Activated naive CD8-positive, alpha-beta T cell (primary cell): ENCODE data around the gene SLC22A17.

Experiments
- H3K27ac Mint-ChIP-seq: one replicate; pipeline ENCODE4 v1.8.0; 2021; ENCODE audit warnings: mixed read lengths
- H3K27me3 Mint-ChIP-seq: one replicate; pipeline ENCODE4 v1.8.0; 2021; ENCODE audit warnings: mixed read lengths
- H3K36me3 Mint-ChIP-seq: one replicate; pipeline ENCODE4 v1.8.0; 2021; ENCODE audit warnings: mixed read lengths
- H3K4me1 Mint-ChIP-seq: one replicate; pipeline ENCODE4 v1.8.0; 2021; ENCODE audit warnings: low read depth, mixed read lengths
- H3K4me3 Mint-ChIP-seq: one replicate; pipeline ENCODE4 v1.8.0; 2021; ENCODE audit warnings: mild to moderate bottlenecking, mixed read lengths
- H3K9me3 Mint-ChIP-seq: one replicate; pipeline ENCODE4 v1.8.0; 2021; ENCODE audit warnings: low read depth, mixed read lengths

The SLC22A17 gene

DNA sequence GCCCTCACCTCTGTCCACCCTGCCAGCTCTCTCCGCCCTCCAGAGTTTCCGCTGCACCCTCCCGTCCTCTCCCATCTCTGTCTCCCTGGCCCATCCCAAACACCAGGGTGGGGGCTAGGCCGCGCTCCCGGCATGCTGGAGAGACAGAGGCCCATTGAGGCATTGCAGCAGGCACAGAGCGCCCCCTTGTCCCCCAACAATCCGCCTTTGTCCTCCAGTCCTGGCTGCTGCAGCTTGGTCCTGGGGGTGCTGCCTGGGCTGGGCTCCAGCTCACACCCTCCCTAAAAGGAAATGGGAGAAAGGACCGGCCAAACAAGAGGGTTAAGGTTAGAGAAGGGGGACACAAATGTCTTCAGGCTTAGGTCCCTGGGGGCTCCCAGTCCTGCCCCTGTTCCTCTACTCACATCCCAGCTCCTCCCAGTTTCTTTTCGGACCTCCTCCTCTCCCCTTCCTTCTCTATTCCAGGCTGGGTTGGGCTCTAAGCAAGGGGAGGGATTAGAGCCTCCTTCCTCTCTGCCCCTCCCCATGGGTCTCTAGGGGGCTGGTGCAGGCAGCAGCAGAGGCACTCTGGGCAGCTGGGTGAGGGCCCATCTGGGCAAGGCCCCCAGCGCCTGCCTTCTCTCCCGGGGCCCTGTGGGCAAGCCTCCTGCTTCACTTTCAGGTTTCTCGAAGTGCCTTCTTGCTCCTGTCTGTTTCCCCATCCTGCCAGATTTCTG, 24.0 kb upstream of the SLC22A17 start, which contains the start of gene CMTM5:
CMTM5 (plus strand) TSS at position 565 of the 716 bp plus-strand sequence. CDS start 206 bp downstream, outside the sequence.
- no peak within 1 kb of the TSS for H3K27ac Mint-ChIP-seq
- no peaks in the 10 kb centered on the region for H3K9me3 Mint-ChIP-seq
- no peaks in the 10 kb centered on the region for H3K4me1 Mint-ChIP-seq
- H3K27me3 Mint-ChIP-seq = peaks cover 2% of the 10 kb centered on the region
- no peaks in the 10 kb centered on the region for H3K36me3 Mint-ChIP-seq
- no peak within 1 kb of the TSS for H3K4me3 Mint-ChIP-seq

DNA sequence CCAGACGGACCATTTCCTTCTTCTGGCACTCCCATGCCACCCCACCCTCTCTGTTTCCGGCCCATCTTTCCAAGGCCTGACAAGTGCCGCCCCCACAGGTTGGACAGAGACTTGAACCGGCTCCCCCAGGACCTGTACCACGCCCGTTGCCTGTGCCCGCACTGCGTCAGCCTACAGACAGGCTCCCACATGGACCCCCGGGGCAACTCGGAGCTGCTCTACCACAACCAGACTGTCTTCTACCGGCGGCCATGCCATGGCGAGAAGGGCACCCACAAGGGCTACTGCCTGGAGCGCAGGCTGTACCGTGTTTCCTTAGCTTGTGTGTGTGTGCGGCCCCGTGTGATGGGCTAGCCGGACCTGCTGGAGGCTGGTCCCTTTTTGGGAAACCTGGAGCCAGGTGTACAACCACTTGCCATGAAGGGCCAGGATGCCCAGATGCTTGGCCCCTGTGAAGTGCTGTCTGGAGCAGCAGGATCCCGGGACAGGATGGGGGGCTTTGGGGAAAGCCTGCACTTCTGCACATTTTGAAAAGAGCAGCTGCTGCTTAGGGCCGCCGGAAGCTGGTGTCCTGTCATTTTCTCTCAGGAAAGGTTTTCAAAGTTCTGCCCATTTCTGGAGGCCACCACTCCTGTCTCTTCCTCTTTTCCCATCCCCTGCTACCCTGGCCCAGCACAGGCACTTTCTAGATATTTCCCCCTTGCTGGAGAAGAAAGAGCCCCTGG, 23.0 kb upstream of the SLC22A17 start:
- Mint-ChIP-seq H3K9me3 (no peaks in the 10 kb centered on the region), H3K27ac (no peak overlapping the region), H3K27me3 (peaks cover 2% of the 10 kb centered on the region), H3K36me3 (no peaks in the 10 kb centered on the region), H3K4me3 (no peak overlapping the region), H3K4me1 (no peaks in the 10 kb centered on the region)

DNA sequence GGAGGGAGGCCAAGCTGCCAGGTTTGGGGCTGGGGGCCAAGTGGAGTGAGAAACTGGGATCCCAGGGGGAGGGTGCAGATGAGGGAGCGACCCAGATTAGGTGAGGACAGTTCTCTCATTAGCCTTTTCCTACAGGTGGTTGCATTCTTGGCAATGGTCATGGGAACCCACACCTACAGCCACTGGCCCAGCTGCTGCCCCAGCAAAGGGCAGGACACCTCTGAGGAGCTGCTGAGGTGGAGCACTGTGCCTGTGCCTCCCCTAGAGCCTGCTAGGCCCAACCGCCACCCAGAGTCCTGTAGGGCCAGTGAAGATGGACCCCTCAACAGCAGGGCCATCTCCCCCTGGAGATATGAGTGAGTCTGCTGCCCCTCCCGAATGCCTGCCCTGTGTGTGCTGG, 20.4 kb upstream of the SLC22A17 start:
- Mint-ChIP-seq H3K27me3 (no peaks in the 10 kb centered on the region), H3K27ac (no peak overlapping the region), H3K4me3 (no peak overlapping the region), H3K9me3 (no peaks in the 10 kb centered on the region), H3K36me3 (no peaks in the 10 kb centered on the region), H3K4me1 (no peaks in the 10 kb centered on the region)

DNA sequence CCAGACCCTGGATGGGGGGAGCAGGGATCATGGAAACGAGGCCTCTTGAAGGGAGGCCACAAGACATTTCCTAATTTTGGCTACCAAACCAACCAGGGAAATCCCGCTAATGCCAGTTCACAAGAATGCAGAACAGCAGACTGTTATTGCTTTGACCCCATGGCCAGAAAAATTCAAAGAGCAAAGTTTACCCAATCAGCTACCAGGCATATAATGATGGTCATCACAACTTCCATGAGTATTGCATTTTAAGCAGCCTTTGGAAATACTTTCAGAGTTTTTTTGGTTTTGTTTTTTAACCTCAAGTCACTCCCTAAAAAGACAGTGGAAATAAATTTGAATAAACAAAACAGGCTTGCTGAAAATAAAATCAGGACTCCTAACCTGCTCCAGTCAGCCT, 19.8 kb upstream of the SLC22A17 start, which contains the start of gene IL25:
IL25 (plus strand) TSS at position 301 of the 400 bp plus-strand sequence.
- H3K4me1 Mint-ChIP-seq = no peaks in the 10 kb centered on the region
- H3K27me3 Mint-ChIP-seq = no peaks in the 10 kb centered on the region
- no peak within 1 kb of the TSS for H3K27ac Mint-ChIP-seq
- H3K36me3 Mint-ChIP-seq = no peaks in the 10 kb centered on the region
- no peak within 1 kb of the TSS for H3K4me3 Mint-ChIP-seq
- no peaks in the 10 kb centered on the region for H3K9me3 Mint-ChIP-seq

DNA sequence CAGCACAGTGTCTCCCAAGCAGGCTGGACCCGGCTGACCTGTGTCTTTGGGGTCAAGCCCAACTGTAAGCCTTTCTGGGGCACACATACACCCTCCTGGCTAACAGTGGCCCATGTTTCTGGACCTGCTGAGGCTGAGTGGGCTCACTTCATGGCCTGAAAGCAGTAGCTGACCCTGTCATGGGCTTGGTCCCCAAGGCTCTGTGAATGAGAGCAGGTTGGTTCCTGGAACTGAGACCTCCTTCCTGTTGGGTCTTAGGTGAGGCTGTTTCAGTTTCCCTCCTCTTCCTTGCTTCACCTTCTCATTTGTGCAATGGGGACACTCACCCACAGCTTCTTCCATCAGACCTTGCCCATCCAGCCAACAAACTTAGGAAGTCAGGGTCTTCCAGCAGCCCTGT, 19.2 kb upstream of the SLC22A17 start:
- no peaks in the 10 kb centered on the region for H3K36me3 Mint-ChIP-seq
- H3K9me3 Mint-ChIP-seq = no peaks in the 10 kb centered on the region
- no peaks in the 10 kb centered on the region for H3K4me1 Mint-ChIP-seq
- no peak overlapping the region for H3K27ac Mint-ChIP-seq
- H3K27me3 Mint-ChIP-seq = peaks cover 6% of the 10 kb centered on the region
- H3K4me3 Mint-ChIP-seq = no peak overlapping the region

DNA sequence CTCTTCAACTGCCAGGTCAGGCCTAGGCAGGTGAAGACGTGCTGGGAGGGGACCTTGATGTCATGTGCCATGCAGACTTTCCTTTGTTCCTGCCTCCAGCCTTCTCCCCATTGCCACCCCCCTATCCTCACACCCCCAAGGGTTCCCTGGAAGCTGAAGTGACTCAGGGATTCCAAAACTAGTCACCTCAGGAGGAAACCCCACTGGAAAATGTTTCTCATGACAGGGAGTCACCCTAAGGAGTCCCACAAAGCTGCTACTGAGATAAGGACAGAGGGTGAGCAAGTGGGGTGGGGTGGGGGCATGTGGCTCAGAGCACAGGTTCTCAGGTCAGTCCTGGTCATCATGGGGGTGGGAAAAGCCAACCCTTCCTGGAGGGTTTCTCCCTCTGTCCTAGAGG, 17.5 kb upstream of the SLC22A17 start:
- H3K27me3 Mint-ChIP-seq = peaks cover 9% of the 10 kb centered on the region
- H3K9me3 Mint-ChIP-seq = no peaks in the 10 kb centered on the region
- H3K27ac Mint-ChIP-seq = no peak overlapping the region
- no peak overlapping the region for H3K4me3 Mint-ChIP-seq
- H3K4me1 Mint-ChIP-seq = no peaks in the 10 kb centered on the region
- no peaks in the 10 kb centered on the region for H3K36me3 Mint-ChIP-seq

DNA sequence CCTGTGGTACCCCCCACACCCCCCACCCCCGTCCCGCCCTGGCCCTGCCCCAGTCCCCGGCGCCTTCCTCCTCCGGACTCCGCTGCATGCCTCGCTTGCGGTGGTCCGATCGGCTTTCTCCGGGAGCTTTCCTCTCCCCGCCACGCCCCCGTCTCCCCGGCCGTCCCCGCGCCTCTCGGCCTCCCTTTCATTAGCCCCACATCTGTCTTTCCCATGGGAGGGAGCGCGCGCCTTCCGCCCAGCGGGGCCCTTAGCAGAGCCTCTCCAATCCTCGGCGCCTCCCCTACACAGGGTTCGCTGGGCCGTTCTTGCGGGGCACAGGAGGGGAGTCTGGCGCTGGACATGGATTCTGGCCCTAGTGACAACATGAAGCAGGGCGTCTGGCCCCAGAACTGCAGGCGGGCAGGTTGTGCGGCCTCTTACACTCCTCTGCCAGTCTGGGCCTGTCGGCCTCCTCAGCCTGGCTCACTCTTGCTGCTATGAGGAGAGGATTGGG, 13.8 kb upstream of the SLC22A17 start:
- peaks cover 9% of the 10 kb centered on the region for H3K27me3 Mint-ChIP-seq
- no peak overlapping the region for H3K27ac Mint-ChIP-seq
- peaks cover 5% of the 10 kb centered on the region for H3K4me1 Mint-ChIP-seq
- peak overlapping the region; percentile 20 for H3K4me3 Mint-ChIP-seq
- no peaks in the 10 kb centered on the region for H3K9me3 Mint-ChIP-seq
- H3K36me3 Mint-ChIP-seq = no peaks in the 10 kb centered on the region

DNA sequence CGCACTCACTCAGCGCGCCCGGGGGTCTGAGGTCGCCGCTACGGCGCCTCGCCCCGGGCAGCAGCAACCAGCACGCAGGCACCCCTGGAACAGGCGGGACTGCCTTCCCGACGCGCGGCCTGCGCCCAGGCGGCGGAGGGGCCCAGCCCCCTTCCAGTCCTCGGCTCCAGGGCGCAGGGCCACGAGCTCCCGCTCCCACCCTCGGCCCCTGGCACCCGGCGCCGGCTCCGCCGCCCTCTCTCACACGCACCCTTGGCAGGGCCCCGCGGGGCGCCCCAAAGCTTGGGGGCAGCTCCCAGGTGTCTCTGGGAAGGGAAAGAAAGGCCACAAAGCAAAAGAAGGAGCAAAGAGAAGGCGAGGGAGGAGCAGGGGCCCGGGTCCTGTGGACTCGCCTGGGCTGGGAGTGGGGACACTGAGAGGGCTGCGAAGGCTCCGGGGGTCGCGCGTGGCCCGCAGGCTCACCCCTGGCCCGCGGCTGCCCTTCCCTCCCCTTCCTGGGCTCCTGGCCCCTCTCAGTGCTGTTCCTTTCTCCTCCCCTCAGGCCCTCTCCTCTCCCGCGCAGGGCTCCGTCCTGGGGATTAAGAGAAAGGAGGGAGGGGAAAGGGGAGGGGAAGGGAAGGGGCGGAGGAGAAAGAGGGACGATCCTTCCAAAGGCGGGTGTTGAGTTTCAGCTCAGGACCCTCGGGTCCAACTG, 13.2 kb upstream of the SLC22A17 start:
- Mint-ChIP-seq H3K4me3 (no peak overlapping the region), H3K36me3 (no peaks in the 10 kb centered on the region), H3K27ac (no peak overlapping the region), H3K4me1 (peaks cover 5% of the 10 kb centered on the region), H3K27me3 (peaks cover 9% of the 10 kb centered on the region), H3K9me3 (no peaks in the 10 kb centered on the region)

DNA sequence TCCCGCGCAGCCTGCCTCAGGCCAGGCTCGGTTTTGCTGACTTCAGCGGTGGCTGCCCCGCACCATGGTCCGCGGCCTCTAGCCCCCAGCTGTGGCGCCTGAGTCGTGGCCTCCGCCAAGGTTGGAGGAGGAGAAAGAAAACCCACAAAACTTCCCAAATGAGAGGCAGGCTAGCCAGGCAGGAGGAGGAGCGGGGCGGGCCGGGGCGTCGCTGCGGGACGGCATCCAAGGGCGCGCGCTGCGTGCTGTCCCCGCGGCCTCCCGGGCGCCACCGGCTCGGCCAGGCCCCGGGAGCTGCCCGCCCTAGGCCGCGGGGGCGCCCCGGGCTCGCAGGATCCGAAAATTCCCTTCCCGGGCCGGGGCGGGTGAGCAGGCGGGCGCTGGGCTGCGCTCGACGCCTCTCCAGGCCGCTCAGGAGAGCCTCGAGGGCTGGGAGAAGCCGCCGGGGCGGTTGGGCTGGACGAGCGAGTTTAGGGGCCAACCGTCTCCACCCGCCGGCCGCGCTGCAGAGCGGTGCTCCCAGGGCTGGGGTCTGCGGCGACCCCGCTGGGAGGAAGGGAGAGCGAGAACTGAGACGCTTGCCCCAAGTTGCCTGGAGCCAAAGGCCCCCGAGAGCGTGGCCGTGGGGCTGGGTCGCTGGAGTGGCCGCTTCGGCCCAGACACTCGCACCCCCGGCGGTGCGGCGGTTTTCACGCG, 12.5 kb upstream of the SLC22A17 start, which contains the start of gene EFS:
EFS (minus strand) TSS at position 137 of the 696 bp plus-strand sequence. CDS start 147 bp downstream, outside the sequence.
- H3K36me3 Mint-ChIP-seq = no peaks in the 10 kb centered on the region
- H3K27me3 Mint-ChIP-seq = peaks cover 9% of the 10 kb centered on the region
- peak within 1 kb of the TSS; percentile 23 for H3K4me3 Mint-ChIP-seq
- H3K9me3 Mint-ChIP-seq = no peaks in the 10 kb centered on the region
- H3K27ac Mint-ChIP-seq = no peak within 1 kb of the TSS
- H3K4me1 Mint-ChIP-seq = peaks cover 5% of the 10 kb centered on the region

DNA sequence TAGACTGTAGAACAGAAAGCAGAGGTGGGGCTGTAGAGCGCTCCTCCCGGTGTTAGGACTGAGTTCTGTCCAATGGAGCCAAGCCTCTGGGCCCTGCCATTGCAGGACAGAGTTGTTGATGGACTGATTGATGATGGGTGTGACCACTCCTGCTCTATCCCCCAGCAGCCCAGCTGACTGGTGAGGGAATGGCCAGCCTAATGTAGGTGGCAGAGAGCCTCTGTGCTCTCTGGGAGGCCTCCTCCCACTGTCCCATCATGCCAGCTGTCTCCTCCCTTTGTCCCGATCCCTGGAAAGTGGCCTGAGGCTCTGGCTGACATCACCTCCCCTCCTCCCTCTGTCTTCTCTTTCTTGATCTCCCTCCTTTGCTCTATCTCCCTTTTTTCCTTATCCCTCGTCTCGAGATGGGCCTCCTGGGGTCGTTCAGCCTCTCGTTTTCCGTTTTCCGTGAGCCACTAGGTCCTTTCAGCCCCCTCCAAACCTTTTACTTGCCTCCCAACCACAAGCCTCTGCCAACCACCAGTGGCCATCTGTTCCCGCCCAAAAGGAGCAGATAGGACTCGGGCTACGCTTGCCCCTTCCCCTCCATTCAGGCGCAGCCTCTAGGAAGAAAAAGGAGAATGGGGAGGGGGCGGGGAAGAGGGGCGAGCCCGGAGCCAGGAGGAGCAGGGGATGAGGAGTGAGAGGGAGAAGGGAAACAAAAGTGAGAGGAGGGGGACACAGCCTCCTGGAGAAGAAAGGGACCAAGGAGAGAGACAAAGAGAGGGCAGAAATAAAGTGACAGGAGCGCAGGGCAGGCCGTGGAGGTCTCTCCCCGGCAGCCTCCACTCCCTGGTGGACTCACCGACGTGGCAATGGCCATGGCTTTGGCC, 11.7 kb upstream of the SLC22A17 start:
- Mint-ChIP-seq H3K4me3 (peak overlapping the region; percentile 23), H3K9me3 (no peaks in the 10 kb centered on the region), H3K27ac (no peak overlapping the region), H3K4me1 (peaks cover 5% of the 10 kb centered on the region), H3K27me3 (peaks cover 9% of the 10 kb centered on the region), H3K36me3 (no peaks in the 10 kb centered on the region)

DNA sequence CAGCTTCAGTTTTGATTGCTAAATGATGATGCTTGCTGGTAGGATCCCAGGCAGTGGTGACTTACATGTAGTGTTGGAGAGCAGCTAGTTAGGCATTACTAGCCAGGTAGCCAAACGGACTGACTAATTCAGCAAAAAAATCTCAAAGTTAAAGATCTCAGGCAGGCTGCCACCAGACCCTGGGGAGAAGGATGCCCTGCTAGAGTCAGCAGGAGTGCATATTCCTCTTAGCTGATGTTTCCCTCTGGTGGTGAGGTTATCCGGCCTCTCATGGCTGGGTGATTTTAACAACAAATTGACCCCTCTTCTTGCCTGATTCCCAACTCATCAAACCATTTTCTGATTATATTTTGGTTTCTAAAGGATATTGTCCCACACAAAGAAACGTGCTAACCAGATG, 9.5 kb upstream of the SLC22A17 start:
- no peak overlapping the region for H3K4me3 Mint-ChIP-seq
- H3K9me3 Mint-ChIP-seq = no peaks in the 10 kb centered on the region
- no peak overlapping the region for H3K27ac Mint-ChIP-seq
- H3K4me1 Mint-ChIP-seq = peaks cover 5% of the 10 kb centered on the region
- no peaks in the 10 kb centered on the region for H3K36me3 Mint-ChIP-seq
- H3K27me3 Mint-ChIP-seq = peaks cover 6% of the 10 kb centered on the region

DNA sequence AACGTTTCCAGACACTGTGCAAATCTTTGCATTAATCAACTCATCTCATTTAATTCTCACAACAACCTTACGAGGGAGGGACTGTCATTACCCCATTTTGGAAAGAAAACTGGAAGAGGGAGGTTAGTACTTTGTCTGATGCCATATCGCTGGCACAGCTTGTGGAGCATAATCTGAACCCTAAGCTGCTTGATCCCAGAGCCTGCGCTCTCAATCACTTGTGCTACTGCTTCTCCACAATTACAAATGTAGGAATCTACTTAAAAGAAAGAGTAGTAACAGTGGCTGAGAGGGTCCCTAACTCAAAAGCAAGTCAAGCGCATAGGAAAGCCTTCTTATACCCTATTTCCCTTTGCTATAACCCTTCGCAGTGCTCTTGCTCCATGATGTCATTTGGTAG, 9.1 kb upstream of the SLC22A17 start:
- H3K27me3 Mint-ChIP-seq = peaks cover 2% of the 10 kb centered on the region
- H3K36me3 Mint-ChIP-seq = no peaks in the 10 kb centered on the region
- peaks cover 5% of the 10 kb centered on the region for H3K4me1 Mint-ChIP-seq
- no peak overlapping the region for H3K4me3 Mint-ChIP-seq
- no peak overlapping the region for H3K27ac Mint-ChIP-seq
- no peaks in the 10 kb centered on the region for H3K9me3 Mint-ChIP-seq

DNA sequence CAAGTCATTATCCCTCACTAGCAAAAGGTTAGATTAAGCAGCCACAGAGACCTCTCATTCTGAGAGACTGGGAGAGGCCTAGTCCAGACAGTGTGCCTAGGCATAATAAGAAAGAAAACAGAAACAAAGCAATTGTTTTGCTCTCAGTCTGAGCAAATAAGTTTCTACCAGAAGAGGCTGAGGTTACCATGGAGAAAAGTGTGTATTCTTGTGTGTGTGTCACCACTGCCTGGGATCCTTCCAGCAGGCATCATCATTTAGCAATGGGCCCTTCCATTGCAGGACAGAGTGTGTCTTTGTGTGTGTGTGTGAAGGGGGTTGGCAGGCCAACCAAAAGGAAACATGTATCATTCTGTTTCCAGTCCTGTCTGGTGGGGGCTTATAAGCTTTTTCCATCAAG, 8.6 kb upstream of the SLC22A17 start:
- H3K4me3 Mint-ChIP-seq = no peak overlapping the region
- no peaks in the 10 kb centered on the region for H3K9me3 Mint-ChIP-seq
- no peak overlapping the region for H3K27ac Mint-ChIP-seq
- no peaks in the 10 kb centered on the region for H3K27me3 Mint-ChIP-seq
- no peaks in the 10 kb centered on the region for H3K36me3 Mint-ChIP-seq
- H3K4me1 Mint-ChIP-seq = peaks cover 5% of the 10 kb centered on the region

DNA sequence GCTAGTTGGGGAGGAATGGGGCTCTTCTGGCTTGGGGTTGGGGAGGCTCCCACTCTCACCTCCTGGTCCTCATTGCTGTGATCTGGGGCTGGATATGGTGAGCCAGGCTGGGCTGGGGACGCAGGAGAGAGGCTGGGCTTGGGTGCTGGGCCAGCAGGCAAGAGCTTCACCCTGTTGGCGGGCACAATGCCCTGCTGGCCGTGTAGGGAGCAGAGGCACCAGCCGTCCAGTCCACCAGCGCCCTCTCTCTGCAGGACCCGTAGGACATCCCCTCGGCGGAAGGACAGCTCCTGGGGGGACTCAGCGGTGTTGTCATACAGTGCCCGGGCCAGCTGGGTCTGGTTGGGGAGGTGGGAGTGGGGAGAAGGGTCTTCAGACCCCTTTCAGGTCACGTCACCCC, 7.8 kb upstream of the SLC22A17 start:
- Mint-ChIP-seq H3K4me1 (peaks cover 5% of the 10 kb centered on the region), H3K27me3 (no peaks in the 10 kb centered on the region), H3K27ac (no peak overlapping the region), H3K36me3 (no peaks in the 10 kb centered on the region), H3K4me3 (no peak overlapping the region), H3K9me3 (no peaks in the 10 kb centered on the region)
